GM23338 (cell line): ENCODE results near the gene ADSS1. TPM values are rescaled to one million over a fixed set of nuclear protein-coding genes. Genes with fewer than 3 reads are reported as not detected.

Experiments used
- ATAC-seq: fragments of 200-7000 bp; cut with Tn5 transposase; 3 replicates; pipeline ENCODE4 v1.9.1; 2020
- DNase-seq: peaks from one replicate; pipeline ENCODE4 v3.0.0-alpha.2; 2015; ENCODE audit warnings: low spot score
- H2AFZ ChIP-seq: fragments of 200-600 bp; sonication (generic); 2 replicates; pipeline ENCODE4 v1.8.0; 2016; ENCODE audit warnings: antibody characterized with exemption, mild to moderate bottlenecking, moderate library complexity
- H3F3A ChIP-seq: fragments of 200-600 bp; sonication (generic); replicated peaks from 2 replicates; pipeline ENCODE4 v1.8.0; 2017; ENCODE audit warnings: antibody characterized with exemption, mixed run types, low read depth
- H3K27ac ChIP-seq: fragments of 200-600 bp; sonication (generic); 2 replicates; pipeline ENCODE4 v1.6.1; 2016; ENCODE audit warnings: low read depth
- H3K27me3 ChIP-seq: fragments of 200-600 bp; sonication (generic); 2 replicates; pipeline ENCODE4 v1.8.0; 2016; ENCODE audit warnings: mild to moderate bottlenecking, mixed run types, moderate library complexity; ENCODE audit not compliant: insufficient read depth
- H3K36me3 ChIP-seq: fragments of 200-600 bp; sonication (generic); 2 replicates; pipeline ENCODE4 v1.8.0; 2016; ENCODE audit warnings: mild to moderate bottlenecking; ENCODE audit not compliant: insufficient read depth
- H3K4me1 ChIP-seq: fragments of 200-600 bp; sonication (generic); 2 replicates; pipeline ENCODE4 v1.8.0; 2016; ENCODE audit warnings: mild to moderate bottlenecking, moderate library complexity; ENCODE audit not compliant: insufficient read depth
- H3K4me2 ChIP-seq: fragments of 200-600 bp; sonication (generic); 2 replicates; pipeline ENCODE4 v1.7.1; 2017; ENCODE audit warnings: mixed run types
- H3K4me3 ChIP-seq: fragments of 200-600 bp; sonication (generic); 2 replicates; pipeline ENCODE4 v1.6.1; 2016; ENCODE audit warnings: mixed run types
- H3K79me2 ChIP-seq: fragments of 200-600 bp; sonication (generic); replicated peaks from 2 replicates; pipeline ENCODE4 v1.8.0; 2017; ENCODE audit warnings: mild to moderate bottlenecking; ENCODE audit not compliant: insufficient read depth
- H3K9me2 ChIP-seq: fragments of 200-600 bp; sonication (generic); 2 replicates; pipeline ENCODE4 v1.8.0; 2017; ENCODE audit not compliant: insufficient read depth
- H4K20me1 ChIP-seq: fragments of 200-600 bp; sonication (generic); replicated peaks from 2 replicates; pipeline ENCODE4 v1.8.0; 2017; ENCODE audit warnings: mild to moderate bottlenecking; ENCODE audit not compliant: insufficient read depth
- H3K27ac Mint-ChIP-seq: 2 replicates; pipeline ENCODE4 v1.8.0; 2020; ENCODE audit warnings: inconsistent platforms, mild to moderate bottlenecking, moderate library complexity, mixed read lengths
- H3K27me3 Mint-ChIP-seq: 3 replicates; pipeline ENCODE4 v1.8.0; 2022; ENCODE audit warnings: low read depth, mild to moderate bottlenecking, moderate library complexity, mixed read lengths, inconsistent platforms; ENCODE audit not compliant: insufficient read depth, poor library complexity
- H3K36me3 Mint-ChIP-seq: 3 replicates; pipeline ENCODE4 v1.8.0; 2021; ENCODE audit warnings: low read depth, mild to moderate bottlenecking, inconsistent platforms, moderate library complexity, mixed read lengths
- H3K4me1 Mint-ChIP-seq: 3 replicates; pipeline ENCODE4 v1.8.0; 2020; ENCODE audit warnings: mild to moderate bottlenecking, inconsistent platforms, mixed read lengths
- H3K4me3 Mint-ChIP-seq: 3 replicates; pipeline ENCODE4 v1.8.0; 2021; ENCODE audit warnings: moderate library complexity, mild to moderate bottlenecking, inconsistent platforms, mixed read lengths
- H3K9me3 Mint-ChIP-seq: 3 replicates; pipeline ENCODE4 v1.8.0; 2020; ENCODE audit warnings: moderate library complexity, mild to moderate bottlenecking, inconsistent platforms, mixed read lengths
- CREB1 ChIP-seq: fragments of 250-450 bp; sonication (Bioruptor Pico); IDR thresholded peaks from 2 replicates; pipeline ENCODE4 v1.5.0; 2020; ENCODE audit warnings: low read depth, mild to moderate bottlenecking, moderate library complexity
- CTCF ChIP-seq, 2 experiments: fragments of 200-600 bp in 1 of 2; sonication (generic) in 1 of 2; conservative IDR thresholded peaks; 2 replicates each; pipeline versions ENCODE4 v1.5.1 to v1.6.1; 2016 to 2017; ENCODE audit warnings: antibody characterized with exemption in 2 of 2, low read depth in 2 of 2, mild to moderate bottlenecking in 2 of 2, moderate library complexity in 1 of 2
- EZH2 ChIP-seq: fragments of 200-600 bp; sonication (generic); IDR thresholded peaks from one replicate; pipeline ENCODE4 v1.8.0; 2017; ENCODE audit warnings: antibody characterized with exemption, mild to moderate bottlenecking, low read depth; ENCODE audit not compliant: unreplicated experiment
- EZH2phosphoT487 ChIP-seq: fragments of 200-600 bp; sonication (generic); IDR thresholded peaks from one replicate; pipeline ENCODE4 v1.8.1; 2018; ENCODE audit warnings: antibody characterized with exemption; ENCODE audit not compliant: unreplicated experiment
- JUNB ChIP-seq: IDR thresholded peaks from one replicate; pipeline ENCODE4 v1.6.1; 2016; ENCODE audit warnings: antibody characterized with exemption; ENCODE audit not compliant: unreplicated experiment
- NANOG ChIP-seq: IDR thresholded peaks from 2 replicates; pipeline ENCODE4 v1.6.1; 2016; ENCODE audit warnings: antibody characterized with exemption, borderline replicate concordance
- POLR2AphosphoS5 ChIP-seq: IDR thresholded peaks from 2 replicates; pipeline ENCODE4 v1.6.1; 2016; ENCODE audit warnings: antibody characterized with exemption, low read depth
- polyA plus RNA-seq: library from polyadenylated mRNA; unstranded; fragments of >200 nt; fragmentation: Nextera tagmentation; extraction: Ambion mirVana; gene quantifications from 2 replicates; pipeline ENCODE4 v1.2.1, GENCODE V29; 2016
- total RNA-seq: library from RNA; depleted of rRNA; stranded (reverse); fragments of >200 nt; shearing (Covaris generic); gene quantifications from 2 replicates; pipeline ENCODE4 v1.2.3, GENCODE V29; 2014

The ADSS1 gene
- total and polyA plus RNA-seq, 2 experiments from 2014 or later, result 9.5 to 11.6 TPM

GRCh38 chr14:104785708-104786080 lies 61.7 kb downstream of the ADSS1 start (continued):
- TF ChIP-seq POLR2AphosphoS5 (no peak), NANOG (no peak), EZH2 (no peak), CREB1 (CRISPR knock-in tag) (no peak)

GRCh38 chr14:104786091-104786586 lies 62.1 kb downstream of the ADSS1 start:
- no peak overlapping the region for H3K4me2 ChIP-seq
- H3K27ac Mint-ChIP-seq, result no peak overlapping the region
- H3F3A ChIP-seq, result no peaks in the 10 kb centered on the region
- no peaks in the 10 kb centered on the region for H3K36me3 Mint-ChIP-seq
- no peaks in the 10 kb centered on the region for H3K36me3 ChIP-seq
- no peak overlapping the region for H3K4me3 ChIP-seq
- TF ChIP-seq JUNB, result no peak
- TF ChIP-seq CTCF (conservative IDR thresholded peaks at IDR 0.05; ENCODE audit: low read depth in 2 of 2), result no peak
- TF ChIP-seq EZH2phosphoT487, result no peak
- H3K9me2 ChIP-seq, result no peaks in the 10 kb centered on the region
- no peak overlapping the region for H2AFZ ChIP-seq
- H3K4me3 Mint-ChIP-seq, result no peak overlapping the region
- DNase-seq, result no peak
- no peaks in the 10 kb centered on the region for H4K20me1 ChIP-seq
- H3K27me3 ChIP-seq, result no peaks in the 10 kb centered on the region
- H3K4me1 ChIP-seq, result no peaks in the 10 kb centered on the region
- no peak overlapping the region for H3K27ac ChIP-seq
- H3K27me3 Mint-ChIP-seq, result peaks cover 9% of the 10 kb centered on the region
- H3K9me3 Mint-ChIP-seq, result no peaks in the 10 kb centered on the region
- no peak for ATAC-seq
- H3K79me2 ChIP-seq, result no peaks in the 10 kb centered on the region
- H3K4me1 Mint-ChIP-seq, result no peaks in the 10 kb centered on the region

- Histone ChIP-seq H3K27ac (no peak overlapping the region), H3K79me2 (peaks cover 4% of the 10 kb centered on the region; the same call in 1 of the 2 replicates), H3K4me1 (no peaks in the 10 kb centered on the region), H3K9me2 (no peaks in the 10 kb centered on the region), H4K20me1 (no peaks in the 10 kb centered on the region; the same call in 1 of the 2 replicates), H2AFZ (no peak overlapping the region), H3K36me3 (no peaks in the 10 kb centered on the region), H3F3A (no peaks in the 10 kb centered on the region), H3K4me2 (no peak overlapping the region), H3K4me3 (no peak overlapping the region), H3K27me3 (no peaks in the 10 kb centered on the region)
- H3K9me3 Mint-ChIP-seq, result no peaks in the 10 kb centered on the region
- TF ChIP-seq JUNB, result no peak
- ATAC-seq (no peak), DNase-seq (no peak)
- peaks cover 3% of the 10 kb centered on the region; the same call in 1 of the 3 replicates for H3K36me3 Mint-ChIP-seq
- no peak overlapping the region for H3K27ac Mint-ChIP-seq
- no peak overlapping the region for H3K4me3 Mint-ChIP-seq
- H3K27me3 Mint-ChIP-seq, result peaks cover 9% of the 10 kb centered on the region
- no peaks in the 10 kb centered on the region for H3K4me1 Mint-ChIP-seq
These were observed 63.0 kb downstream of the ADSS1 start for GRCh38 chr14:104786726-104787675.
